GM12892 (cell line): Measurements from ENCODE around the gene CACNB4.
"Not testable (repeated sequence)": the region's sequence is repeated elsewhere in the genome, so short reads cannot be mapped to it uniquely, and the experiment has no call there.

Experiments used
- POLR2A ChIP-seq: IDR thresholded peaks from 2 replicates; pipeline ENCODE4 v1.6.1; 2011; ENCODE audit warnings: low read depth, low read length, control low read depth
- TAF1 ChIP-seq: IDR thresholded peaks from 2 replicates; pipeline ENCODE4 v1.6.1; 2011; ENCODE audit warnings: low read depth, mild to moderate bottlenecking, control low read depth, low read length, borderline replicate concordance

DNA sequence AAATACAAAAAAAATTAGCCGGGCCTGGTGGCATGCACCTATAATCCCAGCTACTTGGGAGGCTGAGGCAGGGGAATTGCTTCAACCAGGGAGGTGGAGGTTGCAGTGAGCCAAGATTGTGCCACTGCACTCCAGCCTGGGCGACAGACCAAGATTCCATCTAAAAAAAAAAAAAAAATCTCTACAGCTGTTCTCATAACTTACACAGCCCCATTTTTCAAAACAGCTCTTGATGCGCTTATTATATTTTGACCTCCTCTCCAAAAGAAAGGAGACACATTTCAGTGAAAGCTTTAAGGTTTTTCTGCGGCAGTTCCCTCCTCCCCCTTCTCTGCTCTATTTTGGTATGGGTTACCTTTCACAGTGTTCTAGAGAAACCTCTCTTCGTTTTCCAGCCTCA is 95.6 kb downstream of the CACNB4 start:
- not testable (repeated sequence) for TF ChIP-seq TAF1, POLR2A
